Measurements from ENCODE around the gene ARSG. TPM values are rescaled to one million over a fixed set of nuclear protein-coding genes. Genes with fewer than 3 reads are reported as not detected.

ARSG gene
- total and polyA plus RNA-seq, 10 of the 15 experiments (the other 5 are each of a cell fraction or from before 2014, with no cell fraction given): 2.9 to 13.5 (median 7.6) TPM

DNA sequence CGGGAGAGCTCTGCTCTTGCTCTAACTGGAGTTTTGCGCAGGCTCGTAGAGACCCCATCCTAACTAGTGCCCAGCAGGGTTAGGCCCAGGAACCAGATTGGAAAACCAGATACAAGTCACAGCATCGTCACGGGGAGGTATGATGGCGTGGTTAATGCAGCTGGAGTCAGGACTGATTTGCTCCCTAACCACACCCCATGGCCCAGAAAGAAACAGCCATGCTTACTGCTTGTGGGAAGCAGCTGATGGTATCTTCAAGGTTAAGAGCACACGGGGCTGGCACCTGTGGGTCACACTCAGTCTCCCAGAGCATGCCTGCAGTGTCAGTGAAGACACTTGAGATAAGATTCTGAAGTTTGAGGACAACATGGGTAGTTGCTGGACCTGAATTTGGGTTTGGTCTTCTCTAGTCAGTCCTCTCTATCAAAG lies 105.8 kb downstream of the ARSG start:
- in situ Hi-C loops (cut with MboI): no loop called here
- no peak overlapping the region for H2AFZ ChIP-seq (ENCODE audit: control insufficient read depth, low read depth, low read length)
- intact Hi-C loops (cut with micrococcal nuclease; ENCODE audit: unreplicated experiment): no loop called here

More for the DNA sequence above, 105.8 kb downstream of the ARSG start:
- no peak overlapping the region for H3K27ac ChIP-seq (ENCODE audit: control insufficient read depth, insufficient read depth)
- H3K4me2 ChIP-seq (ENCODE audit: control insufficient read depth, insufficient read depth): no peak overlapping the region
- H3K36me3 ChIP-seq (ENCODE audit: control insufficient read depth in 2 of 2, insufficient read depth in 2 of 2, low read length in 1 of 2): no peaks in the 10 kb centered on the region
- ChIA-PET CTCF (interaction anchor here (0.6 to 4.4 kb wide), 4 partner anchors 44 to 305 kb away, joined by 3 to 103 read pairs (median 3); no protein-coding TSS in a partner anchor), POLR2A (no interaction called here), SMC1A (ENCODE audit: uncharacterized antibody, unreplicated experiment) (interaction anchor here (3.2 kb wide), 1 partner anchor 134 kb away, joined by 50 read pairs; no protein-coding TSS in a partner anchor), RAD21 (ENCODE audit: unreplicated experiment) (interaction anchor here (1.6 to 2.3 kb wide), 2 partner anchors 69 to 224 kb away, joined by 3 to 13 read pairs; no protein-coding TSS in a partner anchor)
- no peak for ATAC-seq
- no peaks in the 10 kb centered on the region for H3K27me3 ChIP-seq (replicated peaks in 1 of 2; ENCODE audit: control insufficient read depth in 2 of 2, insufficient read depth in 2 of 2, low read length in 1 of 2)
- DNase-seq (ENCODE audit: low read depth, low spot score): no peak
- H3K4me3 ChIP-seq: no peak overlapping the region
- 76% methylated on average over 7 of the region's 7 CpGs for WGBS (ENCODE audit: insufficient coverage, insufficient replicate concordance, low lambda C conversion rate, missing lambda C conversion rate)
- peaks cover 6% of the 10 kb centered on the region for H3K4me1 ChIP-seq (ENCODE audit: control insufficient read depth, insufficient read depth, low read length)
- TF ChIP-seq TCF12 (IDR thresholded peaks at IDR 0.05; ENCODE audit: low read depth, low read length) (no peak), FOXK2 (IDR thresholded peaks at IDR 0.05) (no peak), CBFB (IDR thresholded peaks at IDR 0.05; ENCODE audit: low read depth) (no peak), RBBP5 (conservative IDR thresholded peaks at IDR 0.05) (no peak), MEF2A (IDR thresholded peaks at IDR 0.05; ENCODE audit: insufficient read depth, low read depth, low read length) (no peak), NFIC (IDR thresholded peaks at IDR 0.05; ENCODE audit: low read depth, low read length) (no peak), MXI1 (IDR thresholded peaks at IDR 0.05; ENCODE audit: low read depth, low read length) (no peak), NRF1 (conservative IDR thresholded peaks at IDR 0.05; ENCODE audit: low read depth, low read length) (no peak), EED (IDR thresholded peaks at IDR 0.05; ENCODE audit: low read depth) (no peak), LARP7 (IDR thresholded peaks at IDR 0.05) (no peak), WRNIP1 (IDR thresholded peaks at IDR 0.05; ENCODE audit: borderline replicate concordance, low read depth, low read length) (no peak)
- TF ChIP-seq, protein P1, sequence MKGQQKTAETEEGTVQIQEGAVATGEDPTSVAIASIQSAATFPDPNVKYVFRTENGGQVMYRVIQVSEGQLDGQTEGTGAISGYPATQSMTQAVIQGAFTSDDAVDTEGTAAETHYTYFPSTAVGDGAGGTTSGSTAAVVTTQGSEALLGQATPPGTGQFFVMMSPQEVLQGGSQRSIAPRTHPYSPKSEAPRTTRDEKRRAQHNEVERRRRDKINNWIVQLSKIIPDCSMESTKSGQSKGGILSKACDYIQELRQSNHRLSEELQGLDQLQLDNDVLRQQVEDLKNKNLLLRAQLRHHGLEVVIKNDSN (IDR thresholded peaks at IDR 0.05; ENCODE audit: borderline replicate concordance, extremely low read length, insufficient read depth, low read depth, low read length): no peak
- TF ChIP-seq, protein P2, sequence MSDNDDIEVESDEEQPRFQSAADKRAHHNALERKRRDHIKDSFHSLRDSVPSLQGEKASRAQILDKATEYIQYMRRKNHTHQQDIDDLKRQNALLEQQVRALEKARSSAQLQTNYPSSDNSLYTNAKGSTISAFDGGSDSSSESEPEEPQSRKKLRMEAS (IDR thresholded peaks at IDR 0.05; ENCODE audit: low read depth, low read length): no peak
- no peaks in the 10 kb centered on the region for H3K79me2 ChIP-seq (ENCODE audit: control insufficient read depth, insufficient read depth, low read length)
- H3K9ac ChIP-seq (ENCODE audit: control insufficient read depth, insufficient read depth, low read length): no peak overlapping the region
- BruUV-seq (replicated peaks): no TSS peak
- no peak for FAIRE-seq
- H4K20me1 ChIP-seq (ENCODE audit: control insufficient read depth, insufficient read depth): no peaks in the 10 kb centered on the region
- H3K9me3 ChIP-seq (replicated peaks; ENCODE audit: control insufficient read depth, insufficient read depth, low read length): no peaks in the 10 kb centered on the region
